ENCODE measurements around the gene DPP6.

DPP6 gene

GRCh38 chr7:154430640-154431039 is 378.4 kb downstream of the DPP6 start:
- no peak for TF ChIP-seq CTCF (IDR thresholded peaks at IDR 0.05; ENCODE audit: low read depth, low read length)
- no peaks in the 10 kb centered on the region for H3K27me3 ChIP-seq
- H3K36me3 ChIP-seq, result no peaks in the 10 kb centered on the region
- DNase-seq, result no peak
- peaks cover 3% of the 10 kb centered on the region; the same call in 1 of the 2 replicates for H3K4me1 ChIP-seq
- H3K4me3 ChIP-seq (ENCODE audit: low read depth, low read length), result no peak overlapping the region
- H3K9me3 ChIP-seq, result no peaks in the 10 kb centered on the region

GRCh38 chr7:154431045-154431444 is 378.8 kb downstream of the DPP6 start:
- Histone ChIP-seq H3K36me3 (no peaks in the 10 kb centered on the region), H3K27me3 (no peaks in the 10 kb centered on the region), H3K4me3 (ENCODE audit: low read depth, low read length) (no peak overlapping the region), H3K9me3 (no peaks in the 10 kb centered on the region), H3K4me1 (peaks cover 3% of the 10 kb centered on the region; the same call in 1 of the 2 replicates)
- DNase-seq, result no peak
- TF ChIP-seq CTCF (IDR thresholded peaks at IDR 0.05; ENCODE audit: low read depth, low read length), result peak; percentile 13; the same call in 1 of the 2 replicates

DNA sequence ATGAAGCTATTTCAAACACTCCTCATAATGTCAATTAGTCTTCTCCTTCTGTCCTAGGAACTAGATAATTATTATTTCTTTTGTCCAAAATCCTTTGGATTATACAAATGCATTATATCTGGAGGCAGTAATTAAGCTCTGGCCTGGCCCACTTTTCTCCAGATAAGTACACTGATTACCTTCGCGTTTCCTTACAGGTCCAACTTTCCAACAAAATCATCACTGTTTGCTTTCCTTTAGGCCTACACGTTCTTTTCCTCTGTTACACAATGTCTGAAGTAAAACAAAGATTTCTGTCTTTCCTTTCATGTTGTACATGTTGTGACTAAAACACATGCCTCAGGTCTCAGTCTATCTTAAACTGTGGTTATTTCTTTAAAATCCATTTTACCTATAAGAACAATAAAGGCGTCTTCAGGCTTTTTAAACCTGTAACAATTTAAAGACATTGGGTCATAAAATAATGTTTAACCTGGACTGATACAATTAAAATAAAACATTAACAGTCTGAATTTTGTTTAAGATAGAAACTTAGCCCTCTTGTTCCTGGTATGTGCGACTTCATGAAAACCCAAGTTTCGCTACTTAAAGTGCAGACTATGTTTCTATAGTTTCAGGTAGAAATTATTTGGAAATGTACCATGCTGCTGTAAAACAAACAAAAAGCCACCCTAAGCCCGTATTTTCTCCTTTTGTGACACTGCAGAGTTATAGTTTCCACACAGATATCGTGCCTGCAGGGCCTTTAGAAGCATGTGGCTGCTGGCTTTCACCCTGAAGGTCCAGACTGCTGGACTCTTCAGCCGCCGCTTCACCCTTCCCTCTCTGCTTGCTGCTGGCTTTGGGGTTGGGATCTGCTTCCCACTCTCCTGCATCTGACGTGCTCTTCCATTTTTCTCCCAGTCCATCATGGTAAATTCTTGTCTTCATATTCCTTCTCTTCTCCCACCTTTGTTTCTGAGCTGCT is 381.7 kb downstream of the DPP6 start:
- Histone ChIP-seq H3K27me3 (no peaks in the 10 kb centered on the region), H3K36me3 (no peaks in the 10 kb centered on the region), H3K4me1 (peaks cover 3% of the 10 kb centered on the region; the same call in 1 of the 2 replicates), H3K9me3 (no peaks in the 10 kb centered on the region), H3K4me3 (ENCODE audit: low read depth, low read length) (no peak overlapping the region)
- no peak for TF ChIP-seq CTCF (IDR thresholded peaks at IDR 0.05; ENCODE audit: low read depth, low read length)
- no peak for DNase-seq

DNA sequence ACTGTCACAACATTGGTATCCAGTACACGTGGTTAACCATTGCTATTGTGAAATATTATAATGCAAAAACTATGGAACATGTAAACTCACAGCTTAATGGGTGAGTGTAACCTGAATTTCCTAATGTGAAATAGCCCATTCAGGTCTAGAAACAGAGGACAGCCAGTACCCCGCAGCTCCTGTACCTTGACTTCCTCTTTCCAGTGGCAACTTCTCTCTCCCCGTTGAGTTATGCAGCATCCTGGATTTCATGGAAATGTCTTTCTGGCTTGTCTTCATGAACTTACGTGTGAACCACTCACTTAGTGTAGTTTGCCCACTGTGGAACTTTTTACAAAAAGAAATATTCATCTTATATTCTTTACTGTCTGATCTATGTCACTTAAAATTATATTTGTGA is 384.4 kb downstream of the DPP6 start:
- no peaks in the 10 kb centered on the region for H3K36me3 ChIP-seq
- no peaks in the 10 kb centered on the region for H3K27me3 ChIP-seq
- no peaks in the 10 kb centered on the region for H3K9me3 ChIP-seq
- peaks cover 3% of the 10 kb centered on the region; the same call in 1 of the 2 replicates for H3K4me1 ChIP-seq
- no peak for TF ChIP-seq CTCF (IDR thresholded peaks at IDR 0.05; ENCODE audit: low read depth, low read length)
- no peak overlapping the region for H3K4me3 ChIP-seq (ENCODE audit: low read depth, low read length)
- no peak for DNase-seq

DNA sequence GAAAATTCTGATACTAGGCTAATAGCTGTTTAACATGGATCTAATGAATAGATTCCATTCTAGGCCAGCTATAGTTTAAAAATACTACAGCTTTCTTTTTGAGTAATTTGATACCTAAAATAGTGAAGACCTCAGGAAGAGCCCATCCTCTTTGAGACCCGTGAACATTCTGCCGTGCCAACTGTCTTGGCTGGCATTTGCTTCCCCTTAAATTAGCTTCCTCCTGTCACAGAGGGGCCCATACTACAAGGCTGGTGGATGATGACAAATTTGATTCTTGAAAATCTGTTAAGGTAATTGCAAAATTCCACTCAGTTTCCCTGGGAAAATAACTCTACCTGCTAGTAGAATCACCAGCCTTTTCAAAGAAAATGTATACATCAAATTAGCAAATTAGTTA is 385.0 kb downstream of the DPP6 start:
- DNase-seq, result no peak
- H3K4me1 ChIP-seq, result peaks cover 3% of the 10 kb centered on the region; the same call in 1 of the 2 replicates
- H3K4me3 ChIP-seq (ENCODE audit: low read depth, low read length), result no peak overlapping the region
- H3K9me3 ChIP-seq, result no peaks in the 10 kb centered on the region
- H3K27me3 ChIP-seq, result no peaks in the 10 kb centered on the region
- no peaks in the 10 kb centered on the region for H3K36me3 ChIP-seq
- TF ChIP-seq CTCF (IDR thresholded peaks at IDR 0.05; ENCODE audit: low read depth, low read length), result no peak

Measured in BE2C (cell line).